HepG2 (cell line): ENCODE results near the gene MGST1.

Experiments used
- MAFK ChIP-seq, 2 experiments: IDR thresholded peaks in 1 of 2; conservative IDR thresholded peaks in 1 of 2; 2 replicates each; pipeline ENCODE4 v1.6.1; 2011; ENCODE audit warnings: improper control_type of control experiment in 2 of 2, low read length in 2 of 2
- MTA1 ChIP-seq: sonication (generic); formaldehyde crosslinking; IDR thresholded peaks from 2 replicates; pipeline ENCODE4 v1.4.0; 2020; ENCODE audit warnings: missing genetic modification reagents, mild to moderate bottlenecking, borderline replicate concordance
- TCF7L2 ChIP-seq: IDR thresholded peaks from 2 replicates; pipeline ENCODE4 v1.6.1; 2011; ENCODE audit warnings: mild to moderate bottlenecking, low read depth, low read length, moderate library complexity
- TF ChIP-seq, protein P1 (sequence below): sonication (generic); formaldehyde crosslinking; IDR thresholded peaks from 2 replicates; pipeline ENCODE4 v1.5.1; 2020; ENCODE audit warnings: mild to moderate bottlenecking, missing genetic modification reagents, borderline replicate concordance
- TF ChIP-seq, protein P2 (sequence below): sonication (generic); formaldehyde crosslinking; IDR thresholded peaks from 2 replicates; pipeline ENCODE4 v1.5.0; 2020; ENCODE audit warnings: mild to moderate bottlenecking, missing genetic modification reagents, moderate library complexity

GRCh38 chr12:16300122-16300521 lies 47.3 kb upstream of the MGST1 start:
- no peak for TF ChIP-seq MTA1 (CRISPR knock-in tag)
- no peak for TF ChIP-seq MAFK (conservative IDR thresholded peaks at IDR 0.05 in 1 of 2, IDR thresholded peaks at IDR 0.05 in 1 of 2; ENCODE audit: low read length in 2 of 2)
- TF ChIP-seq, protein P1, sequence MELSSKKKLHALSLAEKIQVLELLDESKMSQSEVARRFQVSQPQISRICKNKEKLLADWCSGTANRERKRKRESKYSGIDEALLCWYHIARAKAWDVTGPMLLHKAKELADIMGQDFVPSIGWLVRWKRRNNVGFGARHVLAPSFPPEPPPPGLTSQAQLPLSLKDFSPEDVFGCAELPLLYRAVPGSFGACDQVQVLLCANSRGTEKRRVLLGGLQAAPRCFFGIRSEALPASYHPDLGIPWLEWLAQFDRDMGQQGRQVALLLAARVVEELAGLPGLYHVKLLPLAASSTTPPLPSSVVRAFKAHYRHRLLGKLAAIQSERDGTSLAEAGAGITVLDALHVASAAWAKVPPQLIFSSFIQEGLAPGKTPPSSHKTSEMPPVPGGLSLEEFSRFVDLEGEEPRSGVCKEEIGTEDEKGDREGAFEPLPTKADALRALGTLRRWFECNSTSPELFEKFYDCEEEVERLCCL (CRISPR knock-in tag), result no peak
- TF ChIP-seq TCF7L2, result no peak
- TF ChIP-seq, protein P2, sequence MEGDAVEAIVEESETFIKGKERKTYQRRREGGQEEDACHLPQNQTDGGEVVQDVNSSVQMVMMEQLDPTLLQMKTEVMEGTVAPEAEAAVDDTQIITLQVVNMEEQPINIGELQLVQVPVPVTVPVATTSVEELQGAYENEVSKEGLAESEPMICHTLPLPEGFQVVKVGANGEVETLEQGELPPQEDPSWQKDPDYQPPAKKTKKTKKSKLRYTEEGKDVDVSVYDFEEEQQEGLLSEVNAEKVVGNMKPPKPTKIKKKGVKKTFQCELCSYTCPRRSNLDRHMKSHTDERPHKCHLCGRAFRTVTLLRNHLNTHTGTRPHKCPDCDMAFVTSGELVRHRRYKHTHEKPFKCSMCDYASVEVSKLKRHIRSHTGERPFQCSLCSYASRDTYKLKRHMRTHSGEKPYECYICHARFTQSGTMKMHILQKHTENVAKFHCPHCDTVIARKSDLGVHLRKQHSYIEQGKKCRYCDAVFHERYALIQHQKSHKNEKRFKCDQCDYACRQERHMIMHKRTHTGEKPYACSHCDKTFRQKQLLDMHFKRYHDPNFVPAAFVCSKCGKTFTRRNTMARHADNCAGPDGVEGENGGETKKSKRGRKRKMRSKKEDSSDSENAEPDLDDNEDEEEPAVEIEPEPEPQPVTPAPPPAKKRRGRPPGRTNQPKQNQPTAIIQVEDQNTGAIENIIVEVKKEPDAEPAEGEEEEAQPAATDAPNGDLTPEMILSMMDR (CRISPR knock-in tag), result no peak
